HEK293 (cell line): ENCODE measurements around the gene GRIPAP1.

Source experiments
- GLIS2 ChIP-seq: fragments of 450-650 bp; formaldehyde crosslinking; IDR thresholded peaks from 2 replicates; pipeline ENCODE4 v1.5.1; 2016; ENCODE audit warnings: missing biosample characterization, missing genetic modification characterization
- SCRT1 ChIP-seq: fragments of 450-650 bp; formaldehyde crosslinking; IDR thresholded peaks from 2 replicates; pipeline ENCODE4 v1.5.1; 2016; ENCODE audit warnings: missing biosample characterization, missing genetic modification characterization, borderline replicate concordance
- ZBTB21 ChIP-seq: fragments of 450-650 bp; formaldehyde crosslinking; IDR thresholded peaks from 2 replicates; pipeline ENCODE4 v1.5.1; 2017; ENCODE audit warnings: missing biosample characterization, missing genetic modification characterization
- ZBTB26 ChIP-seq: fragments of 450-650 bp; formaldehyde crosslinking; optimal IDR thresholded peaks from 2 replicates; pipeline ENCODE3; 2016; ENCODE audit warnings: missing biosample characterization, mild to moderate bottlenecking, missing genetic modification characterization
- ZFHX2 ChIP-seq: fragments of 450-650 bp; formaldehyde crosslinking; conservative IDR thresholded peaks from 2 replicates; pipeline ENCODE4 v1.5.1; 2016; ENCODE audit warnings: missing biosample characterization, missing genetic modification characterization
- ZNF274 ChIP-seq, 2 experiments: fragments of 200-500 bp in 1 of 2; fragments of 450-650 bp in 1 of 2; sonication (Bioruptor generic) in 1 of 2; formaldehyde crosslinking in 1 of 2; IDR thresholded peaks; 2 replicates each; pipeline versions ENCODE4 v1.5.1 to v1.6.1; 2014 to 2016; ENCODE audit warnings: borderline replicate concordance in 1 of 2, inconsistent platforms in 1 of 2, low read length in 1 of 2, missing biosample characterization in 1 of 2, missing genetic modification characterization in 1 of 2
- ZNF292 ChIP-seq: fragments of 450-650 bp; formaldehyde crosslinking; IDR thresholded peaks from 2 replicates; pipeline ENCODE4 v1.5.1; 2016; ENCODE audit warnings: low read depth, missing biosample characterization, missing genetic modification characterization, borderline replicate concordance
- ZNF639 ChIP-seq: fragments of 450-650 bp; formaldehyde crosslinking; IDR thresholded peaks from 2 replicates; pipeline ENCODE4 v1.5.1; 2016; ENCODE audit warnings: missing biosample characterization, missing genetic modification characterization
- TF ChIP-seq, protein P1 (sequence below): fragments of 450-650 bp; formaldehyde crosslinking; IDR thresholded peaks from 2 replicates; pipeline ENCODE4 v1.5.1; 2016; ENCODE audit warnings: missing biosample characterization, missing genetic modification characterization

- no peak for TF ChIP-seq GLIS2 (tag by site-specific recombination)
- no peak for TF ChIP-seq SCRT1
- TF ChIP-seq ZBTB21 (tag by site-specific recombination): no peak
- no peak for TF ChIP-seq ZFHX2
- TF ChIP-seq, protein P1, sequence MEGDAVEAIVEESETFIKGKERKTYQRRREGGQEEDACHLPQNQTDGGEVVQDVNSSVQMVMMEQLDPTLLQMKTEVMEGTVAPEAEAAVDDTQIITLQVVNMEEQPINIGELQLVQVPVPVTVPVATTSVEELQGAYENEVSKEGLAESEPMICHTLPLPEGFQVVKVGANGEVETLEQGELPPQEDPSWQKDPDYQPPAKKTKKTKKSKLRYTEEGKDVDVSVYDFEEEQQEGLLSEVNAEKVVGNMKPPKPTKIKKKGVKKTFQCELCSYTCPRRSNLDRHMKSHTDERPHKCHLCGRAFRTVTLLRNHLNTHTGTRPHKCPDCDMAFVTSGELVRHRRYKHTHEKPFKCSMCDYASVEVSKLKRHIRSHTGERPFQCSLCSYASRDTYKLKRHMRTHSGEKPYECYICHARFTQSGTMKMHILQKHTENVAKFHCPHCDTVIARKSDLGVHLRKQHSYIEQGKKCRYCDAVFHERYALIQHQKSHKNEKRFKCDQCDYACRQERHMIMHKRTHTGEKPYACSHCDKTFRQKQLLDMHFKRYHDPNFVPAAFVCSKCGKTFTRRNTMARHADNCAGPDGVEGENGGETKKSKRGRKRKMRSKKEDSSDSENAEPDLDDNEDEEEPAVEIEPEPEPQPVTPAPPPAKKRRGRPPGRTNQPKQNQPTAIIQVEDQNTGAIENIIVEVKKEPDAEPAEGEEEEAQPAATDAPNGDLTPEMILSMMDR (tag by site-specific recombination): no peak
- no peak for TF ChIP-seq ZNF292 (tag by site-specific recombination)
- no peak for TF ChIP-seq ZNF639
- TF ChIP-seq ZNF274 (IDR thresholded peaks at IDR 0.05; ENCODE audit: low read length): no peak
- TF ChIP-seq ZNF274 (tag by site-specific recombination; IDR thresholded peaks at IDR 0.05; ENCODE audit: borderline replicate concordance): no peak
- TF ChIP-seq ZBTB26 (tag by site-specific recombination): no peak
These were observed 1.4 kb downstream of the GRIPAP1 start for GRCh38 chrX:49000636-49001035.
